Measurements from ENCODE around the gene SPATA18. TPM values are rescaled to one million over a fixed set of nuclear protein-coding genes. Genes with fewer than 3 reads are reported as not detected.
A peak's percentile ranks its signal among the peaks of the same experiment; 100 is the strongest.

The SPATA18 gene
- total and polyA plus RNA-seq, 11 donors: 0.23 to 5.7 (median 1.7) TPM

DNA sequence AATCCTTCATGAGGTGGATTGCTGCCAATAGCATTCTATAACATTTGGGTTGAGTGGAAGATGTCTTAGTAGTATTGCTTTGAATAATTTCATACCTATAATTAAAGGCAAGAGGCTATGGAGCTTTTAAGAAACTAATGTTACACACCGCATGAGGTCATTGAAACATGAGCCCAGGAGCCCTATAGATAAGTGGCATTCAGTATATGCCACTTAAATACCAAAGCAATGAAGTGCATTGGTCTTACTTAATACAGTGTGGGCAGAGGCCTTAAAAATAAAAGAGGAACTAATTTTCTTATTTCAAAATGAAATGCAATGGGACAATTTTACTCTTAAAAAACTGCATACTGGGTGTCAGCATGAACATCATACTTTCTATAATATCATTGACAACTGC is 47.5 kb downstream of the SPATA18 start:
- DNase-seq: no peak
- H3K36me3 ChIP-seq: no peaks in the 10 kb centered on the region
- no peak for ATAC-seq
- H3K4me3 ChIP-seq: no peak overlapping the region
- H3K9me3 ChIP-seq: no peaks in the 10 kb centered on the region
- H3K27me3 ChIP-seq: no peaks in the 10 kb centered on the region
- WGBS, 4 donors: 87 to 93% (median 89%) methylated on average over 1 of the region's 1 CpG
- intact Hi-C loops (cut with DNase I): no loop called here
- TF ChIP-seq POLR2A (IDR thresholded peaks at IDR 0.05): no peak
- TF ChIP-seq, protein P1, sequence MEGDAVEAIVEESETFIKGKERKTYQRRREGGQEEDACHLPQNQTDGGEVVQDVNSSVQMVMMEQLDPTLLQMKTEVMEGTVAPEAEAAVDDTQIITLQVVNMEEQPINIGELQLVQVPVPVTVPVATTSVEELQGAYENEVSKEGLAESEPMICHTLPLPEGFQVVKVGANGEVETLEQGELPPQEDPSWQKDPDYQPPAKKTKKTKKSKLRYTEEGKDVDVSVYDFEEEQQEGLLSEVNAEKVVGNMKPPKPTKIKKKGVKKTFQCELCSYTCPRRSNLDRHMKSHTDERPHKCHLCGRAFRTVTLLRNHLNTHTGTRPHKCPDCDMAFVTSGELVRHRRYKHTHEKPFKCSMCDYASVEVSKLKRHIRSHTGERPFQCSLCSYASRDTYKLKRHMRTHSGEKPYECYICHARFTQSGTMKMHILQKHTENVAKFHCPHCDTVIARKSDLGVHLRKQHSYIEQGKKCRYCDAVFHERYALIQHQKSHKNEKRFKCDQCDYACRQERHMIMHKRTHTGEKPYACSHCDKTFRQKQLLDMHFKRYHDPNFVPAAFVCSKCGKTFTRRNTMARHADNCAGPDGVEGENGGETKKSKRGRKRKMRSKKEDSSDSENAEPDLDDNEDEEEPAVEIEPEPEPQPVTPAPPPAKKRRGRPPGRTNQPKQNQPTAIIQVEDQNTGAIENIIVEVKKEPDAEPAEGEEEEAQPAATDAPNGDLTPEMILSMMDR (IDR thresholded peaks at IDR 0.05): no peak
- no peak overlapping the region for H3K27ac ChIP-seq
- H3K4me1 ChIP-seq: peaks cover 0 to 8% (median 0%) of the 10 kb centered on the region in 12 donors

GRCh38 chr4:52099860-52100461 is 48.9 kb downstream of the SPATA18 start:
- DNase-seq: no peak
- ATAC-seq: no peak

GRCh38 chr4:52102587-52102986 is 51.5 kb downstream of the SPATA18 start:
- no peaks in the 10 kb centered on the region for H3K36me3 ChIP-seq
- intact Hi-C loops (cut with DNase I): loop anchor here in 3 of 10 donors (10.0 kb wide), 1 partner anchor 882 kb away; no protein-coding TSS in a partner anchor
- ATAC-seq: no peak

More at GRCh38 chr4:52099860-52100461, 48.9 kb downstream of the SPATA18 start:
- Histone ChIP-seq H3K36me3 (no peaks in the 10 kb centered on the region), H3K27me3 (no peaks in the 10 kb centered on the region), H3K4me3 (no peak overlapping the region), H3K4me1 (peaks cover 0 to 8% (median 0%) of the 10 kb centered on the region in 12 donors), H3K9me3 (no peaks in the 10 kb centered on the region), H3K27ac (no peak overlapping the region)
- intact Hi-C loops (cut with DNase I): loop anchor here in 3 of 10 donors (10.0 kb wide), 1 partner anchor 885 kb away; no protein-coding TSS in a partner anchor
- TF ChIP-seq POLR2A (IDR thresholded peaks at IDR 0.05): no peak
- TF ChIP-seq, protein P1 (IDR thresholded peaks at IDR 0.05): no peak
- 38 to 46% (median 41%) methylated on average over 2 of the region's 2 CpGs for WGBS, 4 donors

GRCh38 chr4:52103319-52103718 is 52.2 kb downstream of the SPATA18 start:
- Histone ChIP-seq H3K27me3 (no peaks in the 10 kb centered on the region), H3K36me3 (no peaks in the 10 kb centered on the region), H3K9me3 (no peaks in the 10 kb centered on the region), H3K27ac (no peak overlapping the region), H3K4me3 (no peak overlapping the region), H3K4me1 (peaks cover 0 to 8% (median 0%) of the 10 kb centered on the region in 12 donors)
- intact Hi-C loops (cut with DNase I): loop anchor here in 3 of 10 donors (10.0 kb wide), 1 partner anchor 881 kb away; no protein-coding TSS in a partner anchor
- TF ChIP-seq, protein P1 (IDR thresholded peaks at IDR 0.05): peak in 6 of 12 donors; percentile 13 to 40 (median 35)
- TF ChIP-seq POLR2A (IDR thresholded peaks at IDR 0.05): no peak
- no peak for DNase-seq
- WGBS, 4 donors: 48 to 69% (median 62%) methylated on average over 1 of the region's 1 CpG
- ATAC-seq: peak in 1 of 4 donors; percentile 42

More at GRCh38 chr4:52102587-52102986, 51.5 kb downstream of the SPATA18 start:
- Histone ChIP-seq H3K27ac (no peak overlapping the region), H3K4me1 (peaks cover 0 to 8% (median 0%) of the 10 kb centered on the region in 12 donors), H3K27me3 (no peaks in the 10 kb centered on the region), H3K9me3 (no peaks in the 10 kb centered on the region), H3K4me3 (no peak overlapping the region)
- TF ChIP-seq POLR2A (IDR thresholded peaks at IDR 0.05): no peak
- TF ChIP-seq, protein P1 (IDR thresholded peaks at IDR 0.05): no peak
- DNase-seq: no peak
